H9 (cell line): Measurements from ENCODE around the gene CCDC33. TPM values are rescaled to one million over a fixed set of nuclear protein-coding genes. Genes with fewer than 3 reads are reported as not detected.

Source experiments
- DNase-seq: peaks from one replicate; pipeline ENCODE4 v3.0.0-alpha.2; 2017
- H2AFZ ChIP-seq: one replicate; pipeline ENCODE4 v1.6.1; 2013; ENCODE audit warnings: mild to moderate bottlenecking, low read length, control low read depth, moderate library complexity
- H2AK5ac ChIP-seq: 2 replicates; pipeline ENCODE4 v1.6.1; 2013; ENCODE audit warnings: low read length, control low read depth, mixed read lengths; ENCODE audit not compliant: insufficient read length
- H2BK120ac ChIP-seq: one replicate; pipeline ENCODE4 v1.6.1; 2013; ENCODE audit warnings: low read depth, mild to moderate bottlenecking, low read length, control low read depth, inconsistent platforms; ENCODE audit not compliant: poor library complexity, severe bottlenecking
- H2BK12ac ChIP-seq: 2 replicates; pipeline ENCODE4 v1.6.1; 2013; ENCODE audit warnings: low read length, control low read depth, mixed read lengths, low read depth; ENCODE audit not compliant: insufficient read length
- H2BK15ac ChIP-seq: 2 replicates; pipeline ENCODE4 v1.6.1; 2013; ENCODE audit warnings: low read depth, low read length, control low read depth
- H2BK20ac ChIP-seq: one replicate; pipeline ENCODE4 v1.6.1; 2013; ENCODE audit warnings: low read depth, mild to moderate bottlenecking, low read length, control low read depth, inconsistent platforms; ENCODE audit not compliant: poor library complexity, severe bottlenecking
- H2BK5ac ChIP-seq: 2 replicates; pipeline ENCODE4 v1.6.1; 2013; ENCODE audit warnings: low read length, control low read depth, mixed read lengths; ENCODE audit not compliant: insufficient read length
- H3K14ac ChIP-seq: 2 replicates; pipeline ENCODE4 v1.6.1; 2013; ENCODE audit warnings: low read length, control low read depth; ENCODE audit not compliant: insufficient read depth
- H3K18ac ChIP-seq: 2 replicates; pipeline ENCODE4 v1.6.1; 2013; ENCODE audit warnings: low read depth, mild to moderate bottlenecking, mixed read lengths, low read length, control low read depth; ENCODE audit not compliant: insufficient read length
- H3K23ac ChIP-seq: 2 replicates; pipeline ENCODE4 v1.6.1; 2013; ENCODE audit warnings: low read length, control low read depth, mixed read lengths, low read depth; ENCODE audit not compliant: insufficient read length
- H3K23me2 ChIP-seq: 2 replicates; pipeline ENCODE4 v1.6.1; 2013; ENCODE audit warnings: low read depth, mild to moderate bottlenecking, mixed read lengths, low read length, control low read depth; ENCODE audit not compliant: insufficient read length, poor library complexity, severe bottlenecking
- H3K27ac ChIP-seq: 2 replicates; pipeline ENCODE4 v1.5.1; 2013; ENCODE audit warnings: low read length, control low read depth, mixed read lengths, low read depth; ENCODE audit not compliant: insufficient read length
- H3K27me3 ChIP-seq: 2 replicates; pipeline ENCODE4 v1.6.1; 2013; ENCODE audit warnings: low read length, control low read depth, inconsistent platforms; ENCODE audit not compliant: insufficient read depth
- H3K4ac ChIP-seq: 2 replicates; pipeline ENCODE4 v1.6.1; 2013; ENCODE audit warnings: low read depth, mild to moderate bottlenecking, control low read depth, inconsistent platforms, low read length, moderate library complexity
- H3K4me1 ChIP-seq: 2 replicates; pipeline ENCODE4 v1.6.1; 2013; ENCODE audit warnings: low read length, control low read depth, inconsistent platforms; ENCODE audit not compliant: insufficient read depth
- H3K4me2 ChIP-seq: 2 replicates; pipeline ENCODE4 v1.6.1; 2013; ENCODE audit warnings: low read length, control low read depth, mixed read lengths; ENCODE audit not compliant: insufficient read length, insufficient read depth
- H3K56ac ChIP-seq: 2 replicates; pipeline ENCODE4 v1.6.1; 2013; ENCODE audit warnings: low read depth, mild to moderate bottlenecking, mixed read lengths, low read length, control low read depth; ENCODE audit not compliant: insufficient read length
- H3K79me1 ChIP-seq: 2 replicates; pipeline ENCODE4 v1.6.1; 2013; ENCODE audit warnings: low read depth, mild to moderate bottlenecking, moderate library complexity, low read length, control low read depth, inconsistent platforms; ENCODE audit not compliant: insufficient read depth, poor library complexity, severe bottlenecking
- H3K79me2 ChIP-seq: 2 replicates; pipeline ENCODE4 v1.6.1; 2013; ENCODE audit warnings: low read length, control low read depth, inconsistent platforms; ENCODE audit not compliant: insufficient read depth
- H3K9ac ChIP-seq: 2 replicates; pipeline ENCODE4 v1.6.1; 2013; ENCODE audit warnings: low read length, control low read depth, mixed read lengths; ENCODE audit not compliant: insufficient read length; ENCODE audit errors: extremely low read depth
- H3K9me3 ChIP-seq: one replicate; pipeline ENCODE4 v1.6.1; 2013; ENCODE audit warnings: low read depth, low read length, inconsistent platforms; ENCODE audit not compliant: control insufficient read depth
- H3T11ph ChIP-seq: one replicate; pipeline ENCODE4 v1.6.1; 2013; ENCODE audit warnings: mild to moderate bottlenecking, low read length, control low read depth, inconsistent platforms
- H4K20me1 ChIP-seq: one replicate; pipeline ENCODE4 v1.6.1; 2013; ENCODE audit not compliant: control insufficient read depth, insufficient read length, insufficient read depth
- H4K5ac ChIP-seq: 2 replicates; pipeline ENCODE4 v1.6.1; 2013; ENCODE audit warnings: low read depth, mild to moderate bottlenecking, mixed read lengths, low read length, control low read depth; ENCODE audit not compliant: insufficient read length
- H4K8ac ChIP-seq: replicated peaks from 2 replicates; pipeline ENCODE4 v1.6.1; 2013; ENCODE audit warnings: low read length, control low read depth, mixed read lengths, low read depth; ENCODE audit not compliant: insufficient read length
- H4K91ac ChIP-seq: 2 replicates; pipeline ENCODE4 v1.6.1; 2013; ENCODE audit warnings: low read depth, mild to moderate bottlenecking, moderate library complexity, mixed read lengths, low read length, control low read depth; ENCODE audit not compliant: insufficient read length
- H3K27ac Mint-ChIP-seq, 3 experiments: 2 replicates in 2 of 3; 3 replicates in 1 of 3; pipeline ENCODE4 v1.8.0; 2020 to 2021; ENCODE audit warnings: mixed read lengths in 3 of 3, mild to moderate bottlenecking in 1 of 3, moderate library complexity in 1 of 3
- H3K27me3 Mint-ChIP-seq: 2 replicates; pipeline ENCODE4 v1.8.0; 2021; ENCODE audit warnings: low read depth, mild to moderate bottlenecking, moderate library complexity, mixed read lengths
- H3K36me3 Mint-ChIP-seq, 3 experiments: 2 replicates in 2 of 3; 3 replicates in 1 of 3; pipeline ENCODE4 v1.8.0; 2020 to 2021; ENCODE audit warnings: low read depth in 3 of 3, mixed read lengths in 3 of 3; ENCODE audit not compliant: insufficient read depth in 1 of 3
- H3K4me1 Mint-ChIP-seq, 2 experiments: 2 replicates each; pipeline ENCODE4 v1.8.0; 2020; ENCODE audit warnings: mixed read lengths in 2 of 2
- H3K4me3 Mint-ChIP-seq, 2 experiments: 2 replicates in 1 of 2; 3 replicates in 1 of 2; pipeline ENCODE4 v1.8.0; 2020 to 2021; ENCODE audit warnings: mild to moderate bottlenecking in 2 of 2, mixed read lengths in 2 of 2, moderate library complexity in 1 of 2
- H3K9me3 Mint-ChIP-seq, 2 experiments: 2 replicates in 1 of 2; 3 replicates in 1 of 2; pipeline ENCODE4 v1.8.0; 2020; ENCODE audit warnings: mild to moderate bottlenecking in 2 of 2, mixed read lengths in 2 of 2, moderate library complexity in 1 of 2
- CTCF ChIP-seq: fragments of 200-600 bp; sonication (generic); conservative IDR thresholded peaks from 3 replicates; pipeline ENCODE4 v1.8.0; 2021; ENCODE audit warnings: antibody characterized with exemption, mild to moderate bottlenecking
- WGBS: extraction: QIAGEN DNeasy Blood & Tissue Kit; methylation state at CpG from one replicate; pipeline ENCODE4 v1.1.7; 2013; ENCODE audit warnings: missing lambda C conversion rate, low lambda C conversion rate, mixed read lengths; ENCODE audit not compliant: insufficient read length; ENCODE audit errors: extremely low coverage; 5-methylcytosine and 5-hydroxymethylcytosine counted together
- total RNA-seq: library from RNA; stranded (reverse); gene quantifications from 2 replicates; pipeline ENCODE4 v1.2.1, GENCODE V29; 2021

The CCDC33 gene
- total RNA-seq, 1 experiment from 2014 or later: 4.6 TPM

- no peak overlapping the region for H3K14ac ChIP-seq
- H3K27ac ChIP-seq: no peak overlapping the region
- H3K9me3 Mint-ChIP-seq: no peaks in the 10 kb centered on the region
- H3K4me1 Mint-ChIP-seq: peaks cover 10 to 37% of the 10 kb centered on the region in 2 experiments
- H3T11ph ChIP-seq: no peak overlapping the region
- no peak overlapping the region for H2AFZ ChIP-seq
- no peaks in the 10 kb centered on the region for H3K9me3 ChIP-seq
- H3K36me3 Mint-ChIP-seq: no peaks in the 10 kb centered on the region
- no peak overlapping the region for H3K23ac ChIP-seq
- no peak overlapping the region for H2BK12ac ChIP-seq
- no peak for TF ChIP-seq CTCF
- no peak overlapping the region for H4K91ac ChIP-seq
- no peak overlapping the region for H2BK120ac ChIP-seq
- H3K4ac ChIP-seq: no peak overlapping the region
- H2AK5ac ChIP-seq: no peak overlapping the region
- no peak overlapping the region for H3K4me2 ChIP-seq
- no peaks in the 10 kb centered on the region for H3K79me1 ChIP-seq
- no peaks in the 10 kb centered on the region for H4K20me1 ChIP-seq
- no peak overlapping the region for H3K18ac ChIP-seq
- no peaks in the 10 kb centered on the region for H3K4me1 ChIP-seq
- no peak overlapping the region for H3K4me3 Mint-ChIP-seq
- no peak for DNase-seq
- H3K79me2 ChIP-seq: no peaks in the 10 kb centered on the region
- no peak overlapping the region for H2BK20ac ChIP-seq
- H3K23me2 ChIP-seq: no peaks in the 10 kb centered on the region
- H3K27ac Mint-ChIP-seq: peak overlapping the region in 1 of 3 experiments; percentile 10; a peak in 1 of 7 replicates
- H3K27me3 Mint-ChIP-seq: no peaks in the 10 kb centered on the region
- H3K27me3 ChIP-seq: no peaks in the 10 kb centered on the region
- H2BK15ac ChIP-seq: no peak overlapping the region
- H3K56ac ChIP-seq: no peak overlapping the region
- no peak overlapping the region for H2BK5ac ChIP-seq
- no peak overlapping the region for H3K9ac ChIP-seq
- no peak overlapping the region for H4K8ac ChIP-seq
- no peak overlapping the region for H4K5ac ChIP-seq
- WGBS: no CpG with 5 or more reads among the region's 3 CpGs
Observed at GRCh38 chr15:74384566-74384880, 148.4 kb downstream of the CCDC33 start.
